GM21576 (cell line): Measurements from ENCODE around the gene SLC25A39.
"Not testable (repeated sequence)": the region's sequence is repeated elsewhere in the genome, so short reads cannot be mapped to it uniquely, and the experiment has no call there.

Experiments
- ATAC-seq: cut with Tn5 transposase; IDR thresholded peaks from one replicate; pipeline ENCODE4 v1.9.1; 2021; ENCODE audit warnings: mild to moderate bottlenecking, moderate library complexity; ENCODE audit not compliant: unreplicated experiment

SLC25A39 gene, protein sequence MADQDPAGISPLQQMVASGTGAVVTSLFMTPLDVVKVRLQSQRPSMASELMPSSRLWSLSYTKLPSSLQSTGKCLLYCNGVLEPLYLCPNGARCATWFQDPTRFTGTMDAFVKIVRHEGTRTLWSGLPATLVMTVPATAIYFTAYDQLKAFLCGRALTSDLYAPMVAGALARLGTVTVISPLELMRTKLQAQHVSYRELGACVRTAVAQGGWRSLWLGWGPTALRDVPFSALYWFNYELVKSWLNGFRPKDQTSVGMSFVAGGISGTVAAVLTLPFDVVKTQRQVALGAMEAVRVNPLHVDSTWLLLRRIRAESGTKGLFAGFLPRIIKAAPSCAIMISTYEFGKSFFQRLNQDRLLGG

DNA sequence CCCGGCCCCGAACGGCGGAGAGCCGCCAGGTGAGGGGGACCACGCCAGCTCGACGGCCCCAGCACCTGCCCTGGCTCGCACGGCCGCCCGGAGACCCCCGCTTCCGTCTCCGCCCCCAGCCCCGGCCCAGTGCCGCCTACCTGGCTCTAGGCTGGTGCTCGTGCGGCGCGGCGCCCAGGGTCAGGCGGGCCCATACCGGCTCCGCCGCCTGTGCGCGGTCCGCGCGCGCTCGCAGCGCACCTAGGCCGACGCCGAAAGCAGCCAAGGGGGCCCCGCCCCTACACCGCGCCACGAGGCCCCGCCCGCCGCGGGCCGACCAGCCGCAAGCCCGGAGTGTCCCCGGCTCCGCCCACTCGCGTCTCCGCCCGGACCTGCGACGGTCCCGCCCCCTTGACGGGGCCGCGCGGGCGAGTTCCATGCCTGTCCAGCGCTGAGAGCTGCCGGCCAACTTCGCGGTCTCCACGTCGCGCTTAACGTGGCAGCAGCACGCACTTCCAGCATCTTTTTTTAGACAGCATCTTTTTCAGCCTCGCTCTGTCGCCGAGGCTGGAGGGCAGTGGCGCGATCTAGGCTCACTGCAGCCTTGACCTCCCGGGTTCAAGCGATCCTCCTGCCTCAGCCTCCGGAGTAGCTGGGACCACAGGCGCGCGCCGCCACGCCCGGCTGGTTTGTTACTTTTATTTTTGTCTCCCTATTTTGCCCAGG, at the start of gene SLC25A39:
SLC25A39 (minus strand) TSS at position 253 of the 705 bp plus-strand sequence. CDS start 1,261 bp downstream, outside the sequence.
- peak; percentile 59 for ATAC-seq

DNA sequence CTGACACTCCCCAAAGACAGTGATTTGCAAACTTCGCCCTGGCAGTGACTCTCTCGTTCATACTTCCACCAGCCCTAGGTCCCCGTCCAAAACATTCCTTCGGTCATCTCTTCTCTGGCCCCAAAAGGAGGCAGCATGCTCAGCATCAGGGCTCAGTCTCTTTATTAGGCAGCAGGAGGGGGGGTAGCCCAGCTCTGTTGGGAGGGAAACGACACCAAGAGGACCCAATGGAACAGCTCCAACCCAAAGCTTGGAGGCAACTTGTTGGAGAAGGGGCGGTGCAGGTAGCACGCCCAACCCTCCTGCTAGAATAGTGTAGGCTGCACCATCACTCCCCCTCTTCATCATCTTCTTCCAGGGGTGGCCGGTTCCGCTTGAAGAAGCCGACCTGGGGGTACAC, 47.4 kb upstream of the SLC25A39 start:
- ATAC-seq: no peak

DNA sequence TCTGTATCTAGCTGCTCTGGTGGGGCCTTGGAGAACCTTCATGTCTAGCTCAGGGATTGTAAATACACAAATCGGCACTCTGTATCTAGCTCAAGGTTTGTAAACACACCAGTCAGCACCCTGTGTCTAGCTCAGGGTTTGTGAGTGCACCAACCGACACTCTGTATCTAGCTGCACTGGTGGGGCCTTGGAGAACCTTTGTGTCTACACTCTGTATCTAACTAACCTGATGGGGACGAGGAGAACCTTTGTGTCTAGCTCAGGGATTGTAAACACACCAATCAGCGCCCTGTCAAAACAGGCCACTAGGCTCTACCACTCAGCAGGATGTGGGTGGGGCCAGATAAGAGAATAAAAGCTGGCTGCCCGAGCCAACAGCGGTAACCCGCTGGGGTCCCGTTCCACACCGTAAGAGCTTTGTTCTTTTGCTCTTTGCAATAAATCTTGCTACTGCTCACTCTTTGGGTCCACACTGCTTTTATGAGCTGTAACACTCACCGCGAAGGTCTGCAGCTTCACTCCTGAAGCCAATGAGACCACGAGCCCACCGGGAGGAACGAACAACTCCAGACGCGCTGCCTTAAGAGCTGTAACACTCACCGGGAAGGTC, 44.9 kb upstream of the SLC25A39 start:
- not testable (repeated sequence) for ATAC-seq

DNA sequence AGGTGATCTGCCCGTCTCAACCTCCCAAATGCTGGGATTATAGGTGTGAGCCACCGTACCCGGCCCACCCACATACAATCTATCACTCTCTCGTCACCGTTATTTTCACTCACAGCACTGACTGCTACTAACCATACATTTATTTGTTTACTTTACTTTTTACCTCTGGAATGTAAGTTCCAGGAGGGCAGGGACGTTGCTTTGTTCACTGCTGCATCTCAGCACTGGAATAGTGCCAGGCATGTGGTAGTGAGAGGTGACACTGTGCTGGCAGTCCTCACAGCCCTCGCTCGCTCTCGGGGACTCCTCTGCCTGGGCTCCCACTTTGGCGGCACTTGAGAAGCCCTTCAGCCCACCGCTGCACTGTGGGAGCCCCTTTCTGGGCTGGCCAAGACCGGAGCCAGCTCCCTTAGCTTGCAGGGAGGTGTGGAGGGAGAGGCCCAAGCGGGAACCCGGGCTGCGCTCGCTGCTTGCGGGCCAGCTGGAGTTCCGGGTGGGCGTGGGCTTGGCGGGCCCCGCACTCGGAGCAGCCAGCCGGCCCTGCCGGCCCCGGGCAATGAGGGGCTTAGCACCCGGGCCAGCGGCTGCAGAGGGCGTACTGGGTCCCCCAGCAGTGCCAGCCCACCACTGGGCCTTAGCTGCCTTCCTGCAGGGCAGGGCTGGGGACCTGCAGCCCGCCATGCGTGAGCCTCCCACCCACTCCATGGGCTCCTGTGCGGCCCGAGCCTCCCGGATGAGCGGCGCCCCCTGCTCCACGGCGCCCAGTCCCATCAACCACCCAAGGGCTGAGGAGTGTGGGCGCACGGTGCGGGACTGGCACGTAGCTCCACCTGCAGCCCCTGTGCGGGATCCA, 44.0 kb upstream of the SLC25A39 start:
- ATAC-seq: not testable (repeated sequence)

DNA sequence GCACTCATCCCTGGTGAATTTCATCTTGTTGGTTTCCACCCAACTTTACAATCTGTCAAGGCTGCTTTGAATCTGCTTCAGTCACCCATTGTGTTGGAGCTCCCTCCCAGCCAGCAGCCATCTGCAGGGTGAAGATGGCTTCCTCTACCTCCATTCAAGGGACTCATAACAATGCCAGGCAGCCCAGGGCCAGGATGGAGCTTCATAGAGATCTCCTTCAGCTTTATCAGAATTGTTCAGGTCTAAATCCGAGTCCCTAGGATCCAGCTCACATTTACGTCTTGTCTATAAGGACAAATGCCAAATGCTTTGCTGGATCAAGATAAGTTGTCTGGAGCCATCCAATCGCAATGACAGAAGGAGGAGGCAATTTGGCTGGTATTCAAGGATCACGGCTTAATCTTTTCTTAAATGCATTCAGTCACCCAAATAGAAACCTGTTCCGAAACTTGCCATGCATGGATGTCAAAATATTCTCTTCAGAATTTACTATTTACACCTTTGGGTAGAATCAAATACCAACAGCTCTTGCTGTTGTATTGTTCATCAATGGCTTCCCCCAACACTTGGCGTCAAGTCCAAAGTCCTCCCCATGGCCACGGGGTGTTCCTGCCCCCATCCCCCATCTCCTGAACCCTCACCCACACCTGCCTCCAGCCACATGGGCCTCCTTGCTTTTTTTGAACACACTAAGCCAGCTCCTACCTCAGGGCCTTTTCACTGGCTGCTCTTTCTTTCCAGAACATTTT, 42.8 kb upstream of the SLC25A39 start:
- ATAC-seq: no peak

DNA sequence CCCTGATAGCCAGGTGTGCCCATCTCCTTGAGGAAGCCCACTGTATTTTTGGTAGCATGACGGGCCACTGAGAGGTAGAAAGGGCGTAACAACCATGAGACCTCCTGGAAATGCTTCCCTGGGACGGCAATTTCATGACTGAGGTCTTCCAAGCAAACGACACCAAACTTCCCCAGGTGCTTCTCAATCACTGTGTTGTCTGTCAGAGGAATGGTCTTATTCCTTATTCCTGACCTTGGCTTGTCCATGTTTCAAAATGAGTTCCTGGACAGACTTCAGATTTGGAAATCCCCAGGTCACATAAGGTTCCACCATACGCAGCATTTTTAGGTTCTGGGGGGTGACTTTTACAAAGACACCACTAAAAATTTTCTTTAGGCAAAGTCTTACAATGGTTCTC, 40.4 kb upstream of the SLC25A39 start:
- not testable (repeated sequence) for ATAC-seq

DNA sequence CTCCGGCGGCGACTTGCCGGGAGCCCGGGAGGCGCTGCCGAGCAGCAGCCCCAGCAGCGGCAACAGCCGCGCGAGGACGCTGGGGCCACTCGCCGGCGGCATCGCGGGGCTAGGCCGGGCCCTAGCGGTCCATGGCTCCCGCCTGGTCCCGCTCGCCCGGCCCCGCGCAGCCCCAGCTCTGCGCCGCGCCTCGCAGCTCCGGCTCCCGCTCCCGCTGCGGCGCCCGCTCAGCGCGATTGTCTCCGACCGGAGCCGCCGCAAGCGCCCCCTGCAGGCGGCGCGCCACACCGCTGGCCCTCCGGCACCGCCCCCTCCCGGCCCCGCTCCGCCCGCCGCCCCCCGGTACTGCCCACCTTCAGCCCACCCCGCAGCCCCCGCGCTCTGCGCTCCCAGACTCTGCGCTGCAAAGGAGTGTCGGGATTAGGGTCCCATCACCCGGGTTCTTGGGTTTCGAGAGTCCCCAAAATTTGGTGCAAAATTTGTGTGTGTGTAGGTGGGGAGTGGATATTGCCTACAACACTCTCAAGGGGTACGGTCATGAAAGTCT, 39.1 kb upstream of the SLC25A39 start, which contains the start of gene FAM171A2:
FAM171A2 (minus strand) TSS at position 241 of the 547 bp plus-strand sequence; CDS start at position 102, 139 bp downstream.
- peak; percentile 53 for ATAC-seq

DNA sequence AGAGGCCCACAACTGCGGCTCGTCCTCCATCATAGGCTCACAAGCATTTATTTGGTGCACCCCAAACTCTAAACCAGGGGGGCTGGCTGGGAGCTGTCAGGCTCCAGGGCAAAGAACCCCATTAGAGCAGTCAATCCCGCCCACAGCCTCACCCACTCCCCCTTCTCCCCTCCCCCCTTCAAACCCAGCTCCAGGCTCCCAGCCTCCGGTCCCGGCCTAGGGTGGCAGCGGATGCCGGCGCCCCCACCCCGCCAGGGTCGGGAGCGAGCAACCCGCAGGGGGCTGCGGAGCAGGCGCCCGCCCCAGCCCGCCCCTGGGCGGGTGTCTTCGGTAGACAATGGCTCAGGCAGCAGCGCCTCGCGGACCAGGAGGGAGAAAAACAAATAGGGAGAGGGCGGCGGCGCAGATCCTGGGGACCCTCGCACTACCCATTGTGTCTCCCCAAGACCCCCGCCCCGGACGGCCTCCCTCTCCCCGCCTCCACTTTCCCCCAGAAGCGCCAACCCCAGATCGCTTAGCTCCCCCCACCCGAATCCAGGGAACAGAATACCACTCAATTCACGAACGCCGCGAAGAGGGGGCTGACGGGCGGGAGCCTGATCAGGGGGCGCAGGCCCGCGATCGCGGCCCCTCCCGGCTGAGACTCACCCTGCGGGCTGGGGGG, 38.5 kb upstream of the SLC25A39 start:
- no peak for ATAC-seq

DNA sequence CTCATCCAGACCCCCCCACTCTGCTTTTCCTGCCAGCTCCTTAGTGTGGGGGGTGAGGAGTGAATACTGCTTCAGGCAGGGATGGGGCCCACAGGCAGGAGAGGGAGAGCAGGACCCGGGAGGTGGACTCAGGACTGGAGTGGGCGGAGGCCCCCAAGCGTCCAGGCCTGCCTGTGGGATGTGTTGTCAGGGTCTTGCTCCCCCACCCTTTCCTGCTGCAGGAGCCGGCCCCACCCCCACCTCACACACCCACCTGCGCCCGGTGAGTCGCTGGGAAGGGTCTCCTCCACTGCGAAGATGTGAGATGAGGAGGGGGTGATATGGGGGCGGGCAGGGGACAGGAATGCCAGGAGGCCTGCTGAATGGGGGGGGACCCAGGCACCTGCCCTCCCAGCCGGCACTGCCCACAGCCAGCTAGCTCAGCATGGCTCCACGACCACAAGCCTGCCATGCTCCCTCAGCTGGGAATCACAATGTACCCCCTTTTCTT, 37.9 kb upstream of the SLC25A39 start:
- ATAC-seq: no peak

DNA sequence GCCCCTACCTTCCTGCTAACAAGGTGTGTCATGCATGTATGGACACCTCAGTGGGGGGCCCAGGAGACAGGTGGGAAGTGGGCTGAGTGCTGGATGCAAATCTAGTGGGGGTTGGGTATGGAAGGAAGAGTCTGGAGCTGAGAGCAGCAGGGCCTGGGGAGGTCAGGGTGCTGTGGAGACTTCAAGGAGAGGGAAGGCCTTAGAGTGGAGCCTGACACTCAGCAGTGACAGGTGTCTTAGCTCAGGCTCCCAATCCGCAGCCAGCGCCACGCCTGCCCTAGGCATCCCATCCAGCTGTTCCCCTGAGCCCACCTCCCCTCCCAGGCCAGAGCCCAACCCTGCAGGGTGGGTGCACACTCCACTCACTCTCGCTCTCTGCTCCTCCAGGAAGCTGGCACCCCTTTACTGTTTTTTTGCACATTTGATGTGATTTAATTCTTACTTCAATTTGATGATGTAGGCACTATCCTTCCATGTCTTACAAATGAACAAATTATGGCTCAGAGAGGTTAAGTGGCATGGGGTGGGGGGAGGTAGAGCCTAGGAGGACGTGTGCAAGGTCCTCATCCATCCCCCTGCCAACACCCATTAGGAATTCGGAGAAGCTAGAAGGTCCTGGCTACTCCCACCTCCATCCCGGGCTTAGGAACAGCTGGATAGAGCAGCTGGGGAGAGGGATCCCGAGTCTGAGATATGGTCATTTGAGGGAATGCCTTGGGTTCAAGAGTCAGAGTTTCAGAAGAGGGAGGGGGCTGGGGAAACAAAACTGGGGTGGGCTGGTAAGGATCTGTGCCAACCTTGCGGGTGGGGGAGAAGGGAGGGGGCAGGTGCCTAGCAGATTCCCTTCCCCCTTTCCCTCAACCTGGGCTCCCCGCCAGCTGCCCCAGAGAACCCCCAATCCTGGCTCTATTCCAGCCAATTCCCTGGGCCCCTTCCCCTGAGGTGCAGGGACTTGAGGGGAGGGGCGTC, 37.0 kb upstream of the SLC25A39 start:
- ATAC-seq: no peak

DNA sequence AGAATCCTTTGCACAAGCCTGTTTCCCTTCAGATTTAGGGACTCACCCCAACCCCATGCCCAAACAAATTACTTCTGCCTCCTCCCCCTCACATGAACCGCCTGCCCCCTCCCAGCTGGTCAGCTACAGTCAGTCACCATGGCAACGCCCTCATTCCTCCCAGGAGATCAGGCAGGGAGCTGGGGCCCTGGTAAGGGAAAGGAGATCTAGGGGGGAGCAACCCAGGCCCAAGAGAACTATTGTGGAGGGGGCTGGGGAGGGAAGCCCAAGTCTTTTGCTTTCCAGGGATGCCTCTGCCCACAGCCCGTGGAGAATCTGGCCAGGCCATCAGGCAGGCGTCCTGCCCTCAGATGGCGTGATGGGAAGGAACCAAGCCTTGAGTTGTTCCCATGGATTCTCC, 36.2 kb upstream of the SLC25A39 start:
- ATAC-seq: no peak

DNA sequence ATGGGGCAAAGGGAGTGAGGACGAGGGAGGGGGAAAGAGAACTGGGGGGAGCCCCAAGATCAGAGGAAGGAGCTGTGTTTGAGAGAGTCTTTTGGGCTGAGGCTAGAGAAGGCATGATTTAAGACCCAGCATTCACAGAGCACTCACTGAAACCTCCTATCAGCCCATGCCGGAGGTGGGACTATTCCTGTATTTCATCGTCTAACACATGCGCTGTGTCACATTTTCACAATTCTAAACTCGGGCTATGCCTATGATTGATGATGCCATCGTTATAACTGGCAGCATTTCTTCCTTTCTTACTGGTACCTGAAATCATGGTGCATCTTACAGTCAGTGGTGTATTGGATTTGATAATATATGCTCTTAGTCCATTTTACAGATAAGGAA, 35.5 kb upstream of the SLC25A39 start:
- ATAC-seq: no peak

DNA sequence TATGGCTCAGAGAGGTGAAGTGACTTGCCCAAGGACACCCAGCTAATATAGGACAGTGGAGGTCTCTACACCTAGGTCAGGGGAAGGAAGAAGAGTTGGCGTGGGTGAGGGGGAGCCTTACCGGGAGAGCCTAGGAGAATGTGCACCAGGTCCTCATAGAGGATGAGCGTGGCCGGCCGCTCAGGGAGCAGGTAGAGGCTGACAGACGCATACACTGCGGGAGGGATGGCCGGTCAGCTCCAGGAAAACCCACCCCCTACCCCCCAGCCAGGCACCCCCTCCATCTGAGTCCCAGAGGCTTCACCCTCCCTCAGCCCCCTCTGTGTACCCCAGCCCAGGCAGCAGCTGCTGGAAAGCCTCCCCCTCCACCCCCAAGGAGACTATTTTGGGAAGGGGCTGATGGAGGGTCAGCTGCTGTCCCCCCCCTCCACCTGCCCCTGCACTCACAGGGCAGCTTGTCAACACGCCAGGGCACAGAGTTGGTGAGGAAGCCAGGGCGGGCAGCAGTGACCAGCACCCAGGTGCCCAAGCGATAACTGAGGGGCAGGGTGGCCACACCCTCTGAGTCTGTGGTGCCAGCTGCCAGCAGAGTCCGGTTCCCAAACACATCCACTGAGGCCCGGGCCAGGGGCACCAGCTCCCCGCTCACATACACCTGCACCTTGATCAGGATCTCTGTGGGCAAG, 35.0 kb upstream of the SLC25A39 start:
- no peak for ATAC-seq

DNA sequence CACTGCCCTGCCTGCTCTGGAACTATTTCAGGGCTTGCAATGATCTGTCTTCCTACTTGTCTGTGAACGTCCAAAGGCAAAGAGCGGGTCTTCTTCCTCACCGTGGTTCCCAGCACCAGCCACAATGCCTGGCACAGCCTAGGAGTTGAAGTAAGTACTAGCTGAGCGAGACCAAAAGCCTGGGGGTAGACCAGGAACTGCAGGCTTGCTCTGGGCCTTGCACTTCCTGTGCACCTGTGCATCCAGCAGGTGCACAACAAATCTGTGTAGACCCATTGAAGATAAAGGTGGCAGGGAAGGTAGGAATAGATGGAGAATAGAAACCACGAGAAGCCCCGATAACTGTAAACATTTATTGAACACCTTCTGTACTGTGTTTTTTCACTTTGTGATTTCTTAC, 34.4 kb upstream of the SLC25A39 start:
- ATAC-seq: no peak

DNA sequence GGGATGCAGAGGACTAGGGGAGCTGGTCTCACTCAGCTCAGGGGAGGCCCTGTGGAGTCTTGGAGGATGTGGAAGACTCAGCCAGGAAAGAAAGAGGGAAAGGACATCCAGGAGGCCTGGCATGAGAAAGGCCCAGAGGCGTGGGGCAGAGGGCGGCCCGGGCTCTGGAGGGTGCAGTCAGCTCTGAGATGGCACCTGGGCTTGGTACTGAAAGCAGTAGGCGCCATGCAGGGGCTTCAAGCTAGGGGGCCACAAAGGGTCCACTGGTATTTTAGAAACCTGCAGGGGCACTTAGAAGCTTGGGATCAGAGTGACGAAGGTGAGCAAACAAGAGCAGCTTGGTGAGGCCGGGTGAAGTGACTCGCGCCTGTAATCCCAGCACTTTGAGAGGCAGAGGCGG, 33.4 kb upstream of the SLC25A39 start:
- ATAC-seq: no peak

DNA sequence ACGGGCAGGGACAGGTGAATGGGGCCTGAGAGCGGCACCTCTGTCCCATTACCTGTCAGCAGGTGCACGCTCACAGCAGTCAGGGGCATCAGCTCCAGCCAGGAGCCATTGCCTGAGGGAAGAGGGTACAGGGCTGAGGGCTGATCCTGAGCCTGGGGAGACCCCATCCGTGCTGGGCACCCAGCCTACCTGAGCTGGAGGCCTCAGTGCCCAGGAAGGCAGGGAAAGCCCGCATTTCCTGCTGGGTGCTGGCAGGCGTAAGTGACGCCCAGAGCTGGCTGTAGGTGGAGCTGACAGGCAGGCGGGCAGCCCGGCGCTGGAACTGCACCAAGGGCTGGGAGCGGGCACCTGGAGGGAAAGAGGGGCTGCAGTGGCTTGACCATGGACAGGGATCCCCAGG, 31.6 kb upstream of the SLC25A39 start:
- ATAC-seq: no peak

DNA sequence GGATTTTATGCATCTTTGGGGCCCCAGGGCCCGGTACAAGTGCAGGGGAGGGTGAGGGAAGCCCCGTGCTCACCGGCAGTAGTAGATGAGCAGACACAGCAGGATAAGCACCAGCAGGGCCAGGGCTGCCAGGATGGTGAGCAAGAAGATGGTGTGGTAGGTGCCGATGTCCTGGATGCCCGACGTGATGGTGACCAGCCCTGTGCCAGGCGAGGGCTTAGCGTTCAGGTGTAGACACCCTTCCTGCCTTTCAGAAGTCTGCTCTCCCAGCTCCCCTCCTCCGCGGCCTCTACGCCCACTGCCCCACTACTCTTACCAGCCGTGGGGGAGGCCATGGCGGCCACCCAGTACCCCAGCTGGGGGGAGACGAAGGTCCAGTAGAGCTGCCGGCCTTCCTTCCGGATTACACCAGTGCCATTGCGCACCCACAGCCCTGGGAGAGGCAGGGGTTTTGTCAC, 31.0 kb upstream of the SLC25A39 start:
- no peak for ATAC-seq
